HL-60 (cell line): ENCODE results near the gene COL4A4.
A peak's percentile ranks its signal among the peaks of the same experiment; 100 is the strongest.

Experiments
- DNase-seq, 2 experiments: peaks; one replicate each; pipeline ENCODE4 v3.0.0-alpha.2; 2010 to 2020; ENCODE audit warnings: low read depth in 1 of 2, low spot score in 1 of 2
- H3K27ac ChIP-seq: fragments of 250-450 bp; sonication (Bioruptor Pico); replicated peaks from 2 replicates; pipeline ENCODE4 v1.5.1; 2020; ENCODE audit warnings: mild to moderate bottlenecking, moderate library complexity
- H3K27me3 ChIP-seq: fragments of 250-450 bp; sonication (Bioruptor Pico); 2 replicates; pipeline ENCODE4 v1.5.1; 2021; ENCODE audit warnings: mild to moderate bottlenecking, moderate library complexity; ENCODE audit not compliant: insufficient read depth, poor library complexity, severe bottlenecking
- H3K4me3 ChIP-seq: replicated peaks from 2 replicates; pipeline ENCODE4 v1.5.1; 2011; ENCODE audit warnings: mild to moderate bottlenecking, control low read depth, low read length; ENCODE audit not compliant: insufficient read depth
- CTCF ChIP-seq: IDR thresholded peaks from one replicate; pipeline ENCODE4 v1.5.1; 2011; ENCODE audit warnings: low read length, control low read depth, inconsistent platforms; ENCODE audit not compliant: insufficient read depth
- GABPA ChIP-seq: IDR thresholded peaks from 2 replicates; pipeline ENCODE4 v1.6.1; 2012; ENCODE audit warnings: low read depth
- POLR2AphosphoS5 ChIP-seq: IDR thresholded peaks from 2 replicates; pipeline ENCODE4 v1.6.1; 2012; ENCODE audit warnings: low read depth
- REST ChIP-seq: IDR thresholded peaks from 2 replicates; pipeline ENCODE4 v1.6.1; 2012; ENCODE audit warnings: low read depth; ENCODE audit not compliant: insufficient replicate concordance
- SPI1 ChIP-seq: IDR thresholded peaks from 2 replicates; pipeline ENCODE4 v1.6.1; 2012; ENCODE audit warnings: low read depth, mild to moderate bottlenecking, borderline replicate concordance

Gene COL4A4

GRCh38 chr2:227000123-227000522 lies 163.9 kb downstream of the COL4A4 start:
- H3K4me3 ChIP-seq: no peak overlapping the region
- TF ChIP-seq SPI1 (no peak), REST (no peak), POLR2AphosphoS5 (no peak), GABPA (no peak), CTCF (no peak)
- no peak for DNase-seq
- H3K27ac ChIP-seq: no peak overlapping the region
- no peaks in the 10 kb centered on the region for H3K27me3 ChIP-seq

GRCh38 chr2:226999661-227000060 lies 164.3 kb downstream of the COL4A4 start:
- TF ChIP-seq REST (no peak), POLR2AphosphoS5 (no peak), CTCF (no peak), SPI1 (no peak), GABPA (no peak)
- DNase-seq: peak in 1 of 2 experiments; percentile 11
- Histone ChIP-seq H3K4me3 (no peak overlapping the region), H3K27ac (no peak overlapping the region), H3K27me3 (no peaks in the 10 kb centered on the region)

GRCh38 chr2:226995625-226996041 lies 168.4 kb downstream of the COL4A4 start:
- no peak for DNase-seq

More at GRCh38 chr2:226995625-226996041, 168.4 kb downstream of the COL4A4 start:
- Histone ChIP-seq H3K27me3 (no peaks in the 10 kb centered on the region), H3K4me3 (no peak overlapping the region), H3K27ac (no peak overlapping the region)
- no peak for TF ChIP-seq SPI1
- no peak for TF ChIP-seq GABPA
- no peak for TF ChIP-seq POLR2AphosphoS5
- TF ChIP-seq REST: no peak
- TF ChIP-seq CTCF: no peak
